HepG2 (cell line): ENCODE results near the gene TEX19.

Experiments
- ZNF121 ChIP-seq: sonication (generic); formaldehyde crosslinking; IDR thresholded peaks from 2 replicates; pipeline ENCODE4 v1.5.0; 2020; ENCODE audit warnings: mild to moderate bottlenecking, missing genetic modification reagents
- ZNF20 ChIP-seq: sonication (generic); formaldehyde crosslinking; IDR thresholded peaks from 2 replicates; pipeline ENCODE4 v1.4.0; 2020; ENCODE audit warnings: mild to moderate bottlenecking, moderate library complexity, missing genetic modification reagents
- TF ChIP-seq, protein P1 (sequence below), 2 experiments: IDR thresholded peaks; 2 replicates each; pipeline ENCODE4 v1.6.1; 2011 to 2012; ENCODE audit warnings: low read length in 2 of 2, borderline replicate concordance in 1 of 2, low read depth in 1 of 2, mild to moderate bottlenecking in 1 of 2, moderate library complexity in 1 of 2
- TF ChIP-seq, protein P2 (sequence below): IDR thresholded peaks from 2 replicates; pipeline ENCODE4 v1.6.1; 2016; ENCODE audit warnings: low read depth, control low read depth
- TF ChIP-seq, protein P3 (sequence below): IDR thresholded peaks from 2 replicates; pipeline ENCODE4 v1.6.1; 2016
- TF ChIP-seq, protein P4 (sequence below): IDR thresholded peaks from 2 replicates; pipeline ENCODE4 v1.6.1; 2016; ENCODE audit warnings: control low read depth
- TF ChIP-seq, protein P5 (sequence below): sonication (generic); formaldehyde crosslinking; IDR thresholded peaks from 2 replicates; pipeline ENCODE4 v1.8.1; 2023; ENCODE audit warnings: mild to moderate bottlenecking, moderate library complexity, missing genetic modification reagents

DNA sequence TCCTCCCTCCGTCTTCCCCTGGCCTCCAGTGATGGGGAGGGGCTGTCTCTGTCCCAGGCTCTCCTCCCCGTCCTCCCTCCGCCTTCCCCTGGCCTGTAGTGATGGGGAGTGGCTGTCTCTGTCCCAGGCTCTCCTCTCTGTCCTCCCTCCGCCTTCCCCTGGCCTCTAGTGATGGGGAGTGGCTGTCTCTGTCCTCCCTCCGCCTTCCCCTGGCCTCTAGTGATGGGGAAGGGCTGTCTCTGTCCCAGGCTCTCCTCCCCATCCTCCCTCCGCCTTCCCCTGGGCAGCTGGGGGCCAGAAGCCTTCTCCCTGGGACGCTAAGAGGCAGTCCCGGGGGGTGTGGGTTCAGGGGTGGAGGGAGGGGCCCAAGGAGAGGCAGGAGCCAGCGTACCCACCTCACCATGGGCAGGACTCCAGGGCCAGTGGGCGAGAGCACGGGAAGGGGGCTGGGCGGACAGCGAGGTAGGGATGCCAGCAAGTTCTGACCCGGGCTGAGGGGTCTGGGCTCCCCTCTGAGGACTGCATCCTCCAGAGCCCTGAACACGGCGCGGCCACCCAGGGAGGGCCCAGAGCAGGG, 27.3 kb downstream of the TEX19 start:
- TF ChIP-seq, protein P1, sequence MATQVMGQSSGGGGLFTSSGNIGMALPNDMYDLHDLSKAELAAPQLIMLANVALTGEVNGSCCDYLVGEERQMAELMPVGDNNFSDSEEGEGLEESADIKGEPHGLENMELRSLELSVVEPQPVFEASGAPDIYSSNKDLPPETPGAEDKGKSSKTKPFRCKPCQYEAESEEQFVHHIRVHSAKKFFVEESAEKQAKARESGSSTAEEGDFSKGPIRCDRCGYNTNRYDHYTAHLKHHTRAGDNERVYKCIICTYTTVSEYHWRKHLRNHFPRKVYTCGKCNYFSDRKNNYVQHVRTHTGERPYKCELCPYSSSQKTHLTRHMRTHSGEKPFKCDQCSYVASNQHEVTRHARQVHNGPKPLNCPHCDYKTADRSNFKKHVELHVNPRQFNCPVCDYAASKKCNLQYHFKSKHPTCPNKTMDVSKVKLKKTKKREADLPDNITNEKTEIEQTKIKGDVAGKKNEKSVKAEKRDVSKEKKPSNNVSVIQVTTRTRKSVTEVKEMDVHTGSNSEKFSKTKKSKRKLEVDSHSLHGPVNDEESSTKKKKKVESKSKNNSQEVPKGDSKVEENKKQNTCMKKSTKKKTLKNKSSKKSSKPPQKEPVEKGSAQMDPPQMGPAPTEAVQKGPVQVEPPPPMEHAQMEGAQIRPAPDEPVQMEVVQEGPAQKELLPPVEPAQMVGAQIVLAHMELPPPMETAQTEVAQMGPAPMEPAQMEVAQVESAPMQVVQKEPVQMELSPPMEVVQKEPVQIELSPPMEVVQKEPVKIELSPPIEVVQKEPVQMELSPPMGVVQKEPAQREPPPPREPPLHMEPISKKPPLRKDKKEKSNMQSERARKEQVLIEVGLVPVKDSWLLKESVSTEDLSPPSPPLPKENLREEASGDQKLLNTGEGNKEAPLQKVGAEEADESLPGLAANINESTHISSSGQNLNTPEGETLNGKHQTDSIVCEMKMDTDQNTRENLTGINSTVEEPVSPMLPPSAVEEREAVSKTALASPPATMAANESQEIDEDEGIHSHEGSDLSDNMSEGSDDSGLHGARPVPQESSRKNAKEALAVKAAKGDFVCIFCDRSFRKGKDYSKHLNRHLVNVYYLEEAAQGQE (IDR thresholded peaks at IDR 0.05; ENCODE audit: borderline replicate concordance in 1 of 2, low read depth in 1 of 2, low read length in 2 of 2) = no peak
- TF ChIP-seq, protein P2, sequence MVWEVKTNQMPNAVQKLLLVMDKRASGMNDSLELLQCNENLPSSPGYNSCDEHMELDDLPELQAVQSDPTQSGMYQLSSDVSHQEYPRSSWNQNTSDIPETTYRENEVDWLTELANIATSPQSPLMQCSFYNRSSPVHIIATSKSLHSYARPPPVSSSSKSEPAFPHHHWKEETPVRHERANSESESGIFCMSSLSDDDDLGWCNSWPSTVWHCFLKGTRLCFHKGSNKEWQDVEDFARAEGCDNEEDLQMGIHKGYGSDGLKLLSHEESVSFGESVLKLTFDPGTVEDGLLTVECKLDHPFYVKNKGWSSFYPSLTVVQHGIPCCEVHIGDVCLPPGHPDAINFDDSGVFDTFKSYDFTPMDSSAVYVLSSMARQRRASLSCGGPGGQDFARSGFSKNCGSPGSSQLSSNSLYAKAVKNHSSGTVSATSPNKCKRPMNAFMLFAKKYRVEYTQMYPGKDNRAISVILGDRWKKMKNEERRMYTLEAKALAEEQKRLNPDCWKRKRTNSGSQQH (CRISPR knock-in tag) = no peak
- TF ChIP-seq ZNF121 (no peak), ZNF20 (no peak)
- TF ChIP-seq, protein P3, sequence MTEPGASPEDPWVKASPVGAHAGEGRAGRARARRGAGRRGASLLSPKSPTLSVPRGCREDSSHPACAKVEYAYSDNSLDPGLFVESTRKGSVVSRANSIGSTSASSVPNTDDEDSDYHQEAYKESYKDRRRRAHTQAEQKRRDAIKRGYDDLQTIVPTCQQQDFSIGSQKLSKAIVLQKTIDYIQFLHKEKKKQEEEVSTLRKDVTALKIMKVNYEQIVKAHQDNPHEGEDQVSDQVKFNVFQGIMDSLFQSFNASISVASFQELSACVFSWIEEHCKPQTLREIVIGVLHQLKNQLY = no peak
- TF ChIP-seq, protein P4, sequence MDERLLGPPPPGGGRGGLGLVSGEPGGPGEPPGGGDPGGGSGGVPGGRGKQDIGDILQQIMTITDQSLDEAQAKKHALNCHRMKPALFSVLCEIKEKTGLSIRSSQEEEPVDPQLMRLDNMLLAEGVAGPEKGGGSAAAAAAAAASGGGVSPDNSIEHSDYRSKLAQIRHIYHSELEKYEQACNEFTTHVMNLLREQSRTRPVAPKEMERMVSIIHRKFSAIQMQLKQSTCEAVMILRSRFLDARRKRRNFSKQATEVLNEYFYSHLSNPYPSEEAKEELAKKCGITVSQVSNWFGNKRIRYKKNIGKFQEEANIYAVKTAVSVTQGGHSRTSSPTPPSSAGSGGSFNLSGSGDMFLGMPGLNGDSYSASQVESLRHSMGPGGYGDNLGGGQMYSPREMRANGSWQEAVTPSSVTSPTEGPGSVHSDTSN = no peak
- TF ChIP-seq, protein P5, sequence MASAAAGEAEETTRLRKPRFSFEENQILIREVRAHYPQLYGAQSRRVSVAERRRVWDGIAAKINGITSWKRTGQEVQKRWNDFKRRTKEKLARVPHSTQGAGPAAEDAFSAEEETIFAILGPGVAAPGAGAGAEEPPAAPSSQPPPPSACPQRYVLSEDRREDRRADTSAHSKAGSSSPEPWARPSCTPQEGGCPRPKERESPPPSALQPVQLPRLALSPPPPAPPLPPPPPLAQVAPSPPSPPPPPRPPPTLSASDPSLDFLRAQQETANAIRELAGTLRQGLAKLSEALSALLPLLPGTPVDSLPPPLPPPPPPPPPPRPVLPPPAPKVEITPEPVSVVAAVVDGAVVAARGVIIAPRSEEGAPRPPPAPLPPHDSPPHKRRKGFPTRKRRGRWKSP = no peak
